ENCODE data around the gene NCOA7.
"Not testable (repeated sequence)": the region's sequence is repeated elsewhere in the genome, so short reads cannot be mapped to it uniquely, and the experiment has no call there.

NCOA7 gene

GRCh38 chr6:125882243-125882642, 91.5 kb downstream of the NCOA7 start:
- DNase-seq: no peak

- DNase-seq: no peak
Observed at GRCh38 chr6:125884634-125885371, 94.0 kb downstream of the NCOA7 start.

GRCh38 chr6:125886021-125886420, 95.3 kb downstream of the NCOA7 start:
- DNase-seq: no peak

GRCh38 chr6:125886914-125887313, 96.2 kb downstream of the NCOA7 start:
- DNase-seq: no peak

GRCh38 chr6:125887372-125887771, 96.6 kb downstream of the NCOA7 start:
- DNase-seq: no peak

GRCh38 chr6:125888989-125889656, 98.4 kb downstream of the NCOA7 start:
- DNase-seq: peak; percentile 34

GRCh38 chr6:125899726-125900182, 109.0 kb downstream of the NCOA7 start:
- DNase-seq: no peak

GRCh38 chr6:125904871-125905270, 114.1 kb downstream of the NCOA7 start:
- DNase-seq: peak; percentile 31

- DNase-seq: peak; percentile 18
Observed at GRCh38 chr6:125906158-125906998, 115.6 kb downstream of the NCOA7 start.

GRCh38 chr6:125910527-125910926, 119.8 kb downstream of the NCOA7 start:
- DNase-seq: no peak

- not testable (repeated sequence) for DNase-seq
Observed at GRCh38 chr6:125911051-125911451, 120.3 kb downstream of the NCOA7 start.

GRCh38 chr6:125912430-125912829, 121.7 kb downstream of the NCOA7 start:
- not testable (repeated sequence) for DNase-seq

GRCh38 chr6:125913145-125913544, 122.4 kb downstream of the NCOA7 start:
- DNase-seq: no peak

- DNase-seq: no peak
Observed at GRCh38 chr6:125913864-125914351, 123.1 kb downstream of the NCOA7 start.

GRCh38 chr6:125918230-125918629, 127.5 kb downstream of the NCOA7 start:
- no peak for DNase-seq

- peak; percentile 75 for DNase-seq
Observed at GRCh38 chr6:125918681-125919566, 128.2 kb downstream of the NCOA7 start.

GRCh38 chr6:125919618-125920017, 128.9 kb downstream of the NCOA7 start:
- no peak for DNase-seq

GRCh38 chr6:125922322-125922860, 131.6 kb downstream of the NCOA7 start:
- no peak for DNase-seq

GRCh38 chr6:125923366-125923877, 132.7 kb downstream of the NCOA7 start:
- DNase-seq: no peak

GRCh38 chr6:125924169-125924568, 133.4 kb downstream of the NCOA7 start:
- no peak for DNase-seq

GRCh38 chr6:125924697-125925358, 134.1 kb downstream of the NCOA7 start:
- DNase-seq: no peak

Measured in central memory CD4-positive, alpha-beta T cell (primary cell).